HCT116 (cell line): ENCODE results near the gene FMO5. TPM values are rescaled to one million over a fixed set of nuclear protein-coding genes. Genes with fewer than 3 reads are reported as not detected.
"Not testable (repeated sequence)": the region's sequence is repeated elsewhere in the genome, so short reads cannot be mapped to it uniquely, and the experiment has no call there.

Experiments used
- ATAC-seq: fragments of 200-7000 bp; cut with Tn5 transposase; 2 replicates; pipeline ENCODE4 v1.9.1; 2020; ENCODE audit warnings: mild to moderate bottlenecking, moderate library complexity
- BruUV-seq: library from RNA; stranded (reverse); fragments of 400-500 nt; replicated peaks from 2 replicates; lab custom pipeline; 2021; lab: Mats Ljungman, UMichigan
- CTCF ChIA-PET: fragments of 300-600 bp; sonication (Branson Sonifier 250); formaldehyde crosslinking; loops from one replicate; lab custom pipeline; 2021; ENCODE audit warnings: antibody characterized with exemption; lab: Charles Lee
- POLR2A ChIA-PET: fragments of 300-600, 350-600 bp; sonication (Branson Sonifier 250); formaldehyde crosslinking; loops from one replicate; lab custom pipeline; 2021; ENCODE audit warnings: antibody characterized with exemption; lab: Charles Lee
- RAD21 ChIA-PET, 2 experiments: fragments of 300-600 bp; sonication (Branson Sonifier 250); formaldehyde crosslinking; loops; one replicate each; lab custom pipeline; 2023; ENCODE audit warnings: low total read pairs in 2 of 2; ENCODE audit not compliant: uncharacterized antibody in 2 of 2, unreplicated experiment in 2 of 2, low non-redundant PET in 1 of 2; lab: Charles Lee
- DNase-seq: peaks from one replicate; pipeline ENCODE4 v3.0.0-alpha.2; 2010; ENCODE audit warnings: low read depth, low spot score
- H2AFZ ChIP-seq: fragments of 200-600 bp; shearing (Covaris generic), sonication (generic); 2 replicates; pipeline ENCODE4 v1.6.1; 2017; ENCODE audit warnings: low read depth, mixed run types, mixed read lengths, antibody characterized with exemption, low read length; ENCODE audit not compliant: poor library complexity, severe bottlenecking
- H3K27ac ChIP-seq: 2 replicates; pipeline ENCODE4 v1.5.1; 2012; ENCODE audit warnings: low read depth, low read length
- H3K27me3 ChIP-seq: fragments of 200-600 bp; sonication (generic); 2 replicates; pipeline ENCODE4 v1.6.1; 2016; ENCODE audit warnings: mixed run types, low read length, mixed read lengths; ENCODE audit not compliant: insufficient read depth
- H3K36me3 ChIP-seq, 2 experiments: fragments of 200-500 bp in 1 of 2; fragments of 200-600 bp in 1 of 2; sonication (Bioruptor generic) in 1 of 2; sonication (generic) in 1 of 2; 2 replicates each; pipeline versions ENCODE4 v1.5.1 to v1.6.1; 2014 to 2016; ENCODE audit warnings: low read length in 2 of 2, inconsistent platforms in 1 of 2, mixed read lengths in 1 of 2, mixed run types in 1 of 2; ENCODE audit not compliant: insufficient read depth in 2 of 2, control insufficient read depth in 1 of 2
- H3K4me1 ChIP-seq, 2 experiments: fragments of 200-600 bp in 1 of 2; sonication (generic) in 1 of 2; 2 replicates each; pipeline versions ENCODE4 v1.5.1 to v1.6.1; 2012 to 2017; ENCODE audit warnings: low read length in 2 of 2, inconsistent platforms in 1 of 2, mild to moderate bottlenecking in 1 of 2, mixed read lengths in 1 of 2, mixed run types in 1 of 2, moderate library complexity in 1 of 2; ENCODE audit not compliant: insufficient read depth in 2 of 2, control insufficient read depth in 1 of 2
- H3K4me2 ChIP-seq: fragments of 200-600 bp; sonication (generic); 2 replicates; pipeline ENCODE4 v1.6.1; 2017; ENCODE audit warnings: mixed run types, low read length, mixed read lengths
- H3K4me3 ChIP-seq, 2 experiments: fragments of 200-600 bp in 1 of 2; sonication (generic) in 1 of 2; replicated peaks in 1 of 2; 2 replicates each; pipeline ENCODE4 v1.5.1; 2011 to 2016; ENCODE audit warnings: low read length in 2 of 2, control low read depth in 1 of 2, low read depth in 1 of 2, mild to moderate bottlenecking in 1 of 2, mixed read lengths in 1 of 2, mixed run types in 1 of 2
- H3K79me2 ChIP-seq: fragments of 200-600 bp; sonication (generic); 2 replicates; pipeline ENCODE4 v1.6.1; 2017; ENCODE audit warnings: mild to moderate bottlenecking, mixed run types, low read length, moderate library complexity, mixed read lengths; ENCODE audit not compliant: insufficient read depth
- H3K9ac ChIP-seq: fragments of 200-600 bp; sonication (generic); 2 replicates; pipeline ENCODE4 v1.6.1; 2016; ENCODE audit warnings: low read length, mixed read lengths
- H3K9me2 ChIP-seq: fragments of 200-600 bp; sonication (generic), shearing (Covaris generic); 2 replicates; pipeline ENCODE4 v1.6.1; 2017; ENCODE audit warnings: mixed run types, mild to moderate bottlenecking, moderate library complexity; ENCODE audit not compliant: insufficient read depth
- H3K9me3 ChIP-seq, 2 experiments: fragments of 200-500 bp in 1 of 2; fragments of 200-600 bp in 1 of 2; sonication (Bioruptor generic) in 1 of 2; sonication (generic) in 1 of 2; 2 replicates each; pipeline ENCODE4 v1.6.1; 2014 to 2017; ENCODE audit warnings: low read length in 2 of 2, mixed read lengths in 2 of 2, inconsistent platforms in 1 of 2, low read depth in 1 of 2, mild to moderate bottlenecking in 1 of 2, mixed run types in 1 of 2, moderate library complexity in 1 of 2; ENCODE audit not compliant: control insufficient read depth in 1 of 2, insufficient read depth in 1 of 2
- H4K20me1 ChIP-seq: fragments of 200-600 bp; sonication (generic), shearing (Covaris generic); 2 replicates; pipeline ENCODE4 v1.6.1; 2017; ENCODE audit warnings: mixed run types, mild to moderate bottlenecking, moderate library complexity; ENCODE audit not compliant: insufficient read depth
- CEBPB ChIP-seq: IDR thresholded peaks from 2 replicates; pipeline ENCODE4 v1.6.1; 2012; ENCODE audit warnings: low read depth
- EGR1 ChIP-seq: IDR thresholded peaks from 2 replicates; pipeline ENCODE4 v1.6.1; 2012; ENCODE audit warnings: low read depth
- ELF1 ChIP-seq: IDR thresholded peaks from 2 replicates; pipeline ENCODE4 v1.6.1; 2012; ENCODE audit warnings: low read depth, borderline replicate concordance
- EZH2 ChIP-seq: fragments of 200-600 bp; sonication (generic); IDR thresholded peaks from 2 replicates; pipeline ENCODE4 v1.6.1; 2017; ENCODE audit warnings: antibody characterized with exemption, mixed run types
- EZH2phosphoT487 ChIP-seq: fragments of 200-600 bp; IDR thresholded peaks from 2 replicates; pipeline ENCODE4 v1.6.1; 2018; ENCODE audit warnings: antibody characterized with exemption, borderline replicate concordance
- JUND ChIP-seq: IDR thresholded peaks from 2 replicates; pipeline ENCODE4 v1.6.1; 2012
- MAX ChIP-seq: IDR thresholded peaks from 2 replicates; pipeline ENCODE4 v1.6.1; 2012
- POLR2AphosphoS5 ChIP-seq: IDR thresholded peaks from 2 replicates; pipeline ENCODE4 v1.6.1; 2011; ENCODE audit warnings: mild to moderate bottlenecking, low read depth, low read length, moderate library complexity
- REST ChIP-seq: IDR thresholded peaks from 2 replicates; pipeline ENCODE4 v1.6.1; 2012; ENCODE audit warnings: low read depth
- SP1 ChIP-seq: IDR thresholded peaks from 2 replicates; pipeline ENCODE4 v1.6.1; 2012; ENCODE audit warnings: low read depth
- SRF ChIP-seq: IDR thresholded peaks from 2 replicates; pipeline ENCODE4 v1.6.1; 2012; ENCODE audit warnings: low read depth
- ZBTB33 ChIP-seq: IDR thresholded peaks from 2 replicates; pipeline ENCODE4 v1.6.1; 2011; ENCODE audit warnings: mild to moderate bottlenecking, low read length, moderate library complexity; ENCODE audit not compliant: insufficient replicate concordance; ENCODE audit errors: extremely low read depth
- ZFX ChIP-seq: fragments of 450-650 bp; IDR thresholded peaks from 2 replicates; pipeline ENCODE4 v1.6.1; 2017
- intact Hi-C: fragments of 100-400 bp; cut with micrococcal nuclease; formaldehyde crosslinking; loops from 2 replicates; pipeline ENCODE4 v1.10.0; 2022
- total RNA-seq: library from RNA; stranded (reverse); gene quantifications from one replicate; pipeline ENCODE4 v1.2.1, GENCODE V29; 2021; ENCODE audit not compliant: unreplicated experiment

FMO5 gene
- total RNA-seq, 1 experiment from 2014 or later: 0.27 TPM

- H4K20me1 ChIP-seq: no peaks in the 10 kb centered on the region
- H3K4me2 ChIP-seq: no peak overlapping the region
- CTCF ChIA-PET: no interaction called here
- RAD21 ChIA-PET: no interaction called here
- POLR2A ChIA-PET: no interaction called here
- TF ChIP-seq ELF1: no peak
- TF ChIP-seq ZBTB33: no peak
- no peak for TF ChIP-seq EZH2
- TF ChIP-seq CEBPB: no peak
- TF ChIP-seq POLR2AphosphoS5: no peak
- no peak for TF ChIP-seq SRF
- TF ChIP-seq ZFX: no peak
- TF ChIP-seq MAX: no peak
- no peak for TF ChIP-seq EGR1
- no peak for TF ChIP-seq SP1
- TF ChIP-seq EZH2phosphoT487: no peak
- no peak for TF ChIP-seq JUND
- no peak for TF ChIP-seq REST
- H3K36me3 ChIP-seq: no peaks in the 10 kb centered on the region
- ATAC-seq (no peak), DNase-seq (no peak)
- H3K27me3 ChIP-seq: no peaks in the 10 kb centered on the region
- no peak overlapping the region for H3K9ac ChIP-seq
- no peak overlapping the region for H3K4me3 ChIP-seq
- H3K9me3 ChIP-seq: no peaks in the 10 kb centered on the region; a peak in 1 of 4 replicates
- no peak overlapping the region for H3K27ac ChIP-seq
- no peaks in the 10 kb centered on the region for H3K79me2 ChIP-seq
- H3K9me2 ChIP-seq: no peaks in the 10 kb centered on the region
- no peaks in the 10 kb centered on the region for H3K4me1 ChIP-seq
- H2AFZ ChIP-seq: no peak overlapping the region
- intact Hi-C loops: no loop called here
- no TSS peak for BruUV-seq
Measured at GRCh38 chr1:147235822-147236221, 10.7 kb upstream of the FMO5 start.

GRCh38 chr1:147233903-147234302 is 8.8 kb upstream of the FMO5 start:
- H3K4me3 ChIP-seq, H4K20me1 ChIP-seq, H3K9me3 ChIP-seq, BruUV-seq, H3K27ac ChIP-seq, intact Hi-C loops, H3K4me1 ChIP-seq, POLR2A ChIA-PET, DNase-seq, H3K79me2 ChIP-seq, RAD21 ChIA-PET, H3K9ac ChIP-seq, CTCF ChIA-PET, H3K4me2 ChIP-seq, H3K9me2 ChIP-seq, H3K27me3 ChIP-seq, ATAC-seq, H2AFZ ChIP-seq, H3K36me3 ChIP-seq: not testable (repeated sequence)
